GM12878 (cell line): ENCODE measurements around the gene DPH1. TPM values are rescaled to one million over a fixed set of nuclear protein-coding genes. Genes with fewer than 3 reads are reported as not detected.

Experiments
- ATAC-seq: fragments of 200-7000 bp; cut with Tn5 transposase; 3 replicates; pipeline ENCODE4 v1.9.1; 2020; ENCODE audit warnings: mild to moderate bottlenecking, moderate library complexity
- BruUV-seq: library from RNA; stranded (reverse); fragments of 400-500 nt; replicated peaks from 2 replicates; lab custom pipeline; 2021; lab: Mats Ljungman, UMichigan
- CTCF ChIA-PET: fragments of 300-600 bp; sonication (Branson Sonifier 250); formaldehyde crosslinking; extraction: SDS; loops from one replicate; lab custom pipeline; 2021; ENCODE audit warnings: inconsistent platforms; lab: Yijun Ruan, JAX
- POLR2A ChIA-PET: fragments of 350-600 bp; formaldehyde crosslinking; extraction: SDS; loops from one replicate; lab custom pipeline; 2021; ENCODE audit warnings: inconsistent platforms; lab: Charles Lee
- RAD21 ChIA-PET: fragments of 300-600 bp; sonication (Branson Sonifier 250); formaldehyde crosslinking; loops from one replicate; lab custom pipeline; 2023; ENCODE audit warnings: antibody characterized with exemption; ENCODE audit not compliant: unreplicated experiment; lab: Charles Lee
- SMC1A ChIA-PET: fragments of 300-600 bp; sonication (Branson Sonifier 250); formaldehyde crosslinking; loops from one replicate; lab custom pipeline; 2023; ENCODE audit not compliant: unreplicated experiment, uncharacterized antibody; lab: Charles Lee
- DNase-seq: peaks from one replicate; pipeline ENCODE4 v3.0.0-alpha.2; 2011; ENCODE audit warnings: low read depth, low spot score
- FAIRE-seq: peaks from 3 replicates; lab custom pipeline; 2011; peaks lifted over from hg19 to GRCh38; lab: Jason Lieb, UNC
- H2AFZ ChIP-seq: 2 replicates; pipeline ENCODE4 v1.6.0; 2011; ENCODE audit warnings: low read depth, low read length, control low read depth; ENCODE audit not compliant: control insufficient read depth
- H3K27ac ChIP-seq: 2 replicates; pipeline ENCODE4 v1.5.1; 2011; ENCODE audit warnings: control low read depth; ENCODE audit not compliant: control insufficient read depth, insufficient read depth
- H3K27me3 ChIP-seq, 2 experiments: replicated peaks in 1 of 2; 2 replicates each; pipeline versions ENCODE4 v1.6.0 to v1.6.1; 2011; ENCODE audit warnings: low read length in 1 of 2; ENCODE audit not compliant: control insufficient read depth in 2 of 2, insufficient read depth in 2 of 2
- H3K36me3 ChIP-seq, 2 experiments: 2 replicates each; pipeline ENCODE4 v1.5.1; 2011; ENCODE audit warnings: low read length in 1 of 2; ENCODE audit not compliant: control insufficient read depth in 2 of 2, insufficient read depth in 2 of 2
- H3K4me1 ChIP-seq: 2 replicates; pipeline ENCODE4 v1.6.1; 2011; ENCODE audit warnings: mild to moderate bottlenecking, low read length, moderate library complexity, mixed read lengths; ENCODE audit not compliant: control insufficient read depth, insufficient read depth
- H3K4me2 ChIP-seq: 2 replicates; pipeline ENCODE4 v1.6.0; 2011; ENCODE audit warnings: control low read depth; ENCODE audit not compliant: control insufficient read depth, insufficient read depth
- H3K4me3 ChIP-seq: fragments of 200-600 bp; sonication (generic); 2 replicates; pipeline ENCODE4 v1.5.1; 2016
- H3K79me2 ChIP-seq: 2 replicates; pipeline ENCODE4 v1.6.0; 2011; ENCODE audit warnings: low read length; ENCODE audit not compliant: control insufficient read depth, insufficient read depth
- H3K9ac ChIP-seq: 2 replicates; pipeline ENCODE4 v1.8.0; 2011; ENCODE audit warnings: low read length, control low read depth, mixed read lengths; ENCODE audit not compliant: control insufficient read depth, insufficient read depth
- H3K9me3 ChIP-seq: replicated peaks from 3 replicates; pipeline ENCODE4 v1.5.1; 2011; ENCODE audit warnings: mild to moderate bottlenecking, low read length; ENCODE audit not compliant: control insufficient read depth, insufficient read depth
- H4K20me1 ChIP-seq: 2 replicates; pipeline ENCODE4 v1.6.0; 2011; ENCODE audit not compliant: control insufficient read depth, insufficient read depth
- CEBPB ChIP-seq, 2 experiments: fragments of 150-350 bp in 1 of 2; IDR thresholded peaks; 2 replicates each; pipeline ENCODE4 v1.6.1; 2012 to 2014; ENCODE audit warnings: low read depth in 2 of 2, low read length in 2 of 2, borderline replicate concordance in 1 of 2, inconsistent platforms in 1 of 2
- CHD2 ChIP-seq: IDR thresholded peaks from 2 replicates; pipeline ENCODE4 v1.6.1; 2011; ENCODE audit warnings: low read depth, low read length, improper control_type of control experiment, borderline replicate concordance
- PAX5 ChIP-seq: IDR thresholded peaks from 2 replicates; pipeline ENCODE4 v1.6.1; 2011; ENCODE audit warnings: low read depth, low read length, borderline replicate concordance
- SMARCA5 ChIP-seq: fragments of 450-650 bp; IDR thresholded peaks from 2 replicates; pipeline ENCODE4 v1.6.1; 2017; ENCODE audit warnings: mild to moderate bottlenecking
- SREBF1 ChIP-seq: IDR thresholded peaks from 2 replicates; pipeline ENCODE4 v1.6.1; 2012; ENCODE audit warnings: mild to moderate bottlenecking, low read length
- STAT3 ChIP-seq: IDR thresholded peaks from 2 replicates; pipeline ENCODE4 v1.6.1; 2011; ENCODE audit warnings: low read depth, low read length, improper control_type of control experiment
- ZNF384 ChIP-seq: IDR thresholded peaks from 2 replicates; pipeline ENCODE4 v1.6.1; 2012; ENCODE audit warnings: low read depth, mild to moderate bottlenecking, low read length, improper control_type of control experiment, borderline replicate concordance
- WGBS: methylation state at CpG from one replicate; pipeline ENCODE4 v1.1.6; 2016; ENCODE audit warnings: low lambda C conversion rate; ENCODE audit not compliant: insufficient replicate concordance, insufficient coverage; ENCODE audit errors: missing lambda C conversion rate; 5-methylcytosine and 5-hydroxymethylcytosine counted together
- in situ Hi-C: fragments of 300-500 bp; cut with MboI; formaldehyde crosslinking; loops from 9 replicates; pipeline ENCODE4 v1.14.3; 2018; ENCODE audit warnings: mixed read lengths
- intact Hi-C: fragments of 100-400 bp; cut with micrococcal nuclease; formaldehyde crosslinking; loops from one replicate; pipeline ENCODE4 v1.14.2; 2022; ENCODE audit not compliant: unreplicated experiment
- polyA plus RNA-seq, 11 experiments: library from polyadenylated mRNA; depleted of rRNA in 4 of 11; unstranded in 6 of 11; stranded (reverse) in 5 of 11; fragments of >200 nt; fragmentation: Nextera tagmentation in 4 of 11; fragmentation: Illumina TruSeq in 1 of 11; extraction: Ambion mirVana in 4 of 11; extraction: Trizol in 1 of 11; gene quantifications; 1 replicate in 1 of 11; 2 replicates in 10 of 11; pipeline versions ENCODE4 v1.2.1 to v1.2.3, GENCODE V29; 2011 to 2016; ENCODE audit warnings: inconsistent platforms in 2 of 11, missing spikeins in 2 of 11, low read depth in 1 of 11
- total RNA-seq, 4 experiments: library from RNA; depleted of rRNA in 3 of 4; stranded (reverse); fragments of >200 nt in 3 of 4; fragmentation: Illumina TruSeq in 1 of 4; extraction: Trizol in 1 of 4; gene quantifications; 2 replicates each; pipeline versions ENCODE4 v1.2.1 to v1.2.3, GENCODE V29; 2013 to 2021
- TF ChIP-seq, protein P1 (sequence below): IDR thresholded peaks from 2 replicates; pipeline ENCODE4 v1.6.1; 2011; ENCODE audit warnings: borderline replicate concordance, low read depth, mild to moderate bottlenecking, moderate library complexity, mixed read lengths, low read length; ENCODE audit not compliant: insufficient read depth; ENCODE audit errors: extremely low read length
- TF ChIP-seq, protein P2 (sequence below): fragments of 450-650 bp; formaldehyde crosslinking; IDR thresholded peaks from 2 replicates; pipeline ENCODE4 v1.4.0; 2022; ENCODE audit warnings: mild to moderate bottlenecking, moderate library complexity
- TF ChIP-seq, protein P3 (sequence below): IDR thresholded peaks from 2 replicates; pipeline ENCODE4 v1.6.1; 2012; ENCODE audit warnings: low read depth, low read length, improper control_type of control experiment
- TF ChIP-seq, protein P4 (sequence below): fragments of 450-650 bp; IDR thresholded peaks from 2 replicates; pipeline ENCODE4 v1.6.1; 2016; ENCODE audit warnings: mild to moderate bottlenecking
- TF ChIP-seq, protein P5 (sequence below): fragments of 150-350 bp; IDR thresholded peaks from 2 replicates; pipeline ENCODE4 v1.6.1; 2014; ENCODE audit warnings: mild to moderate bottlenecking, low read depth, low read length
- TF ChIP-seq, protein P6 (sequence below): IDR thresholded peaks from 2 replicates; pipeline ENCODE4 v1.6.1; 2012; ENCODE audit warnings: low read length, inconsistent platforms

The DPH1 gene
- total and polyA plus RNA-seq, 10 of the 15 experiments (the other 5 are each of a cell fraction or from before 2014, with no cell fraction given), result 0.29 to 33.6 (median 20.2) TPM

DNA sequence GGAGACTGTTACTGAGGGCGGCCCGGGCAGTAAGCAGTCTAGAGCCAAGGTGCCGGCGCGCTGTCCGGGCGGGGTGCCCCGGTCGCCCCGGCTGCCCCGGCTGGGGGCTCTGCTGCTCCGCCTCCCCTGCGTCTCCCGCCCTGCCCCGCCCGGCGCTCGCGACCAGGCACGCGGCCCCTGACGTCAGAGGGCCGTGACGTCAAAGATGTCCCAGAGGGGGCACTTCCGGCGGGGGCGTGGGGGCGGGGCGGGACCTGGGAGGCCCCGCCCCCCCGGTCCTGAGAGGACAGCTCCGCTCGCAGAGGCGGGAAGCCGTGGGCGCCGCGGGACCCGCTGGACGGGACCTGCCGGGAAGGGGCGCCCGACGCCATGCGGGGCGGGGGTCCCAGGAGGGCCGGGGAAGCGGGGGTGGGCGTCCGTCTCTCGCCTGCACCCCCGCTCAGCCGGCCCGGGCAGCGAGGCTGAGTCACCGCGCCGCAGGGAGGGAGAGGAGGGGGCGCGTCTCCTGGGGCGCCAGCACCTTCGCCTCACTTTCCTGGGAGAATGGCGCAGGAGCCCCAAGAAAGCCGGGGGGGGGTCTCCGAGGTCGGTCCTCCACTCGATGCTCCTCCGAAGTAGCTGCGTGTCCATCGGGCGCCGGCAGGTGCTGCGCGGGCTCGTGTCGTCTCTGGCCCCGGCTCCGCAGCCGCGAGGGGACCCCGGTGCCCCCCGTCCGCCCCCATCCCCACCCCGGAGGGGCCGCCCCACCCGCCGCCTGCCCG, 20.5 kb downstream of the DPH1 start:
- Histone ChIP-seq H3K27ac (no peak overlapping the region), H3K36me3 (no peaks in the 10 kb centered on the region), H2AFZ (no peak overlapping the region), H3K27me3 (peaks cover 2% of the 10 kb centered on the region in 2 experiments; a peak in 3 of 4 replicates), H3K9me3 (no peaks in the 10 kb centered on the region), H3K79me2 (peaks cover 11% of the 10 kb centered on the region), H3K4me3 (peak overlapping the region; percentile 61; the same call in 1 of the 2 replicates), H3K4me2 (peak overlapping the region; percentile 69; the same call in 1 of the 2 replicates), H3K9ac (no peak overlapping the region), H4K20me1 (no peaks in the 10 kb centered on the region), H3K4me1 (peaks cover 10% of the 10 kb centered on the region)
- in situ Hi-C loops (loop anchor here (5.0 kb wide), 1 partner anchor 302 kb away; no protein-coding TSS in a partner anchor), intact Hi-C loops (loop anchor here (5.0 kb wide), 1 partner anchor 287 kb away; the partner anchor contains the start of genes SGSM2 and TSR1)
- ATAC-seq (no peak), DNase-seq (no peak), FAIRE-seq (no peak)
- ChIA-PET POLR2A (no interaction called here), SMC1A (interaction anchor here (1.8 kb wide), 1 partner anchor 195 kb away, joined by 7 read pairs; no protein-coding TSS in a partner anchor), RAD21 (interaction anchor here (0.9 to 1.7 kb wide), 3 partner anchors 20 to 194 kb away, joined by 3 to 6 read pairs (median 3); no protein-coding TSS in a partner anchor), CTCF (interaction anchor here (1.0 kb wide), 1 partner anchor 194 kb away, joined by 4 read pairs; no protein-coding TSS in a partner anchor)
- no TSS peak for BruUV-seq
- 1% methylated on average over 25 of the region's 88 CpGs for WGBS
- TF ChIP-seq CHD2 (no peak), STAT3 (no peak), CEBPB (IDR thresholded peaks at IDR 0.05; ENCODE audit: borderline replicate concordance in 1 of 2, low read depth in 2 of 2, low read length in 2 of 2) (no peak), PAX5 (no peak), SMARCA5 (peak; percentile 52; the same call in 1 of the 2 replicates), ZNF384 (no peak), SREBF1 (no peak)
- TF ChIP-seq, protein P1, sequence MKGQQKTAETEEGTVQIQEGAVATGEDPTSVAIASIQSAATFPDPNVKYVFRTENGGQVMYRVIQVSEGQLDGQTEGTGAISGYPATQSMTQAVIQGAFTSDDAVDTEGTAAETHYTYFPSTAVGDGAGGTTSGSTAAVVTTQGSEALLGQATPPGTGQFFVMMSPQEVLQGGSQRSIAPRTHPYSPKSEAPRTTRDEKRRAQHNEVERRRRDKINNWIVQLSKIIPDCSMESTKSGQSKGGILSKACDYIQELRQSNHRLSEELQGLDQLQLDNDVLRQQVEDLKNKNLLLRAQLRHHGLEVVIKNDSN, result no peak
- TF ChIP-seq, protein P2, sequence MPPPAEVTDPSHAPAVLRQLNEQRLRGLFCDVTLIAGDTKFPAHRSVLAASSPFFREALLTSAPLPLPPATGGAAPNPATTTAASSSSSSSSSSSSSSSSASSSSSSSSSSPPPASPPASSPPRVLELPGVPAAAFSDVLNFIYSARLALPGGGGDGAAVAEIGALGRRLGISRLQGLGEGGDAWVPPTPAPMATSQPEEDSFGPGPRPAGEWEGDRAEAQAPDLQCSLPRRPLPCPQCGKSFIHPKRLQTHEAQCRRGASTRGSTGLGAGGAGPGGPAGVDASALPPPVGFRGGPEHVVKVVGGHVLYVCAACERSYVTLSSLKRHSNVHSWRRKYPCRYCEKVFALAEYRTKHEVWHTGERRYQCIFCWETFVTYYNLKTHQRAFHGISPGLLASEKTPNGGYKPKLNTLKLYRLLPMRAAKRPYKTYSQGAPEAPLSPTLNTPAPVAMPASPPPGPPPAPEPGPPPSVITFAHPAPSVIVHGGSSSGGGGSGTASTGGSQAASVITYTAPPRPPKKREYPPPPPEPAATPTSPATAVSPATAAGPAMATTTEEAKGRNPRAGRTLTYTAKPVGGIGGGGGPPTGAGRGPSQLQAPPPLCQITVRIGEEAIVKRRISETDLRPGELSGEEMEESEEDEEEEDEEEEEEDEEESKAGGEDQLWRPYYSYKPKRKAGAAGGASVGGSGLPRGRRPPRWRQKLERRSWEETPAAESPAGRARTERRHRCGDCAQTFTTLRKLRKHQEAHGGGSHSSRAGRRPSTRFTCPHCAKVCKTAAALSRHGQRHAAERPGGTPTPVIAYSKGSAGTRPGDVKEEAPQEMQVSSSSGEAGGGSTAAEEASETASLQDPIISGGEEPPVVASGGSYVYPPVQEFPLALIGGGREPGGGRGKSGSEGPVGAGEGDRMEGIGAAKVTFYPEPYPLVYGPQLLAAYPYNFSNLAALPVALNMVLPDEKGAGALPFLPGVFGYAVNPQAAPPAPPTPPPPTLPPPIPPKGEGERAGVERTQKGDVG (CRISPR knock-in tag), result no peak
- TF ChIP-seq, protein P3, sequence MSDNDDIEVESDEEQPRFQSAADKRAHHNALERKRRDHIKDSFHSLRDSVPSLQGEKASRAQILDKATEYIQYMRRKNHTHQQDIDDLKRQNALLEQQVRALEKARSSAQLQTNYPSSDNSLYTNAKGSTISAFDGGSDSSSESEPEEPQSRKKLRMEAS, result peak; percentile 51; the same call in 1 of the 2 replicates
- TF ChIP-seq, protein P4, sequence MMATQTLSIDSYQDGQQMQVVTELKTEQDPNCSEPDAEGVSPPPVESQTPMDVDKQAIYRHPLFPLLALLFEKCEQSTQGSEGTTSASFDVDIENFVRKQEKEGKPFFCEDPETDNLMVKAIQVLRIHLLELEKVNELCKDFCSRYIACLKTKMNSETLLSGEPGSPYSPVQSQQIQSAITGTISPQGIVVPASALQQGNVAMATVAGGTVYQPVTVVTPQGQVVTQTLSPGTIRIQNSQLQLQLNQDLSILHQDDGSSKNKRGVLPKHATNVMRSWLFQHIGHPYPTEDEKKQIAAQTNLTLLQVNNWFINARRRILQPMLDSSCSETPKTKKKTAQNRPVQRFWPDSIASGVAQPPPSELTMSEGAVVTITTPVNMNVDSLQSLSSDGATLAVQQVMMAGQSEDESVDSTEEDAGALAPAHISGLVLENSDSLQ, result no peak
- TF ChIP-seq, protein P5, sequence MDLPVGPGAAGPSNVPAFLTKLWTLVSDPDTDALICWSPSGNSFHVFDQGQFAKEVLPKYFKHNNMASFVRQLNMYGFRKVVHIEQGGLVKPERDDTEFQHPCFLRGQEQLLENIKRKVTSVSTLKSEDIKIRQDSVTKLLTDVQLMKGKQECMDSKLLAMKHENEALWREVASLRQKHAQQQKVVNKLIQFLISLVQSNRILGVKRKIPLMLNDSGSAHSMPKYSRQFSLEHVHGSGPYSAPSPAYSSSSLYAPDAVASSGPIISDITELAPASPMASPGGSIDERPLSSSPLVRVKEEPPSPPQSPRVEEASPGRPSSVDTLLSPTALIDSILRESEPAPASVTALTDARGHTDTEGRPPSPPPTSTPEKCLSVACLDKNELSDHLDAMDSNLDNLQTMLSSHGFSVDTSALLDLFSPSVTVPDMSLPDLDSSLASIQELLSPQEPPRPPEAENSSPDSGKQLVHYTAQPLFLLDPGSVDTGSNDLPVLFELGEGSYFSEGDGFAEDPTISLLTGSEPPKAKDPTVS, result no peak
- TF ChIP-seq, protein P6, sequence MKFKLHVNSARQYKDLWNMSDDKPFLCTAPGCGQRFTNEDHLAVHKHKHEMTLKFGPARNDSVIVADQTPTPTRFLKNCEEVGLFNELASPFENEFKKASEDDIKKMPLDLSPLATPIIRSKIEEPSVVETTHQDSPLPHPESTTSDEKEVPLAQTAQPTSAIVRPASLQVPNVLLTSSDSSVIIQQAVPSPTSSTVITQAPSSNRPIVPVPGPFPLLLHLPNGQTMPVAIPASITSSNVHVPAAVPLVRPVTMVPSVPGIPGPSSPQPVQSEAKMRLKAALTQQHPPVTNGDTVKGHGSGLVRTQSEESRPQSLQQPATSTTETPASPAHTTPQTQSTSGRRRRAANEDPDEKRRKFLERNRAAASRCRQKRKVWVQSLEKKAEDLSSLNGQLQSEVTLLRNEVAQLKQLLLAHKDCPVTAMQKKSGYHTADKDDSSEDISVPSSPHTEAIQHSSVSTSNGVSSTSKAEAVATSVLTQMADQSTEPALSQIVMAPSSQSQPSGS, result no peak
